GM12878 (cell line): Measurements from ENCODE around the gene TPSB2. TPM values are rescaled to one million over a fixed set of nuclear protein-coding genes. Genes with fewer than 3 reads are reported as not detected.

Experiments
- ATAC-seq: fragments of 200-7000 bp; cut with Tn5 transposase; 3 replicates; pipeline ENCODE4 v1.9.1; 2020; ENCODE audit warnings: mild to moderate bottlenecking, moderate library complexity
- BruUV-seq: library from RNA; stranded (reverse); fragments of 400-500 nt; replicated peaks from 2 replicates; lab custom pipeline; 2021; lab: Mats Ljungman, UMichigan
- CTCF ChIA-PET: fragments of 300-600 bp; sonication (Branson Sonifier 250); formaldehyde crosslinking; extraction: SDS; loops from one replicate; lab custom pipeline; 2021; ENCODE audit warnings: inconsistent platforms; lab: Yijun Ruan, JAX
- POLR2A ChIA-PET: fragments of 350-600 bp; formaldehyde crosslinking; extraction: SDS; loops from one replicate; lab custom pipeline; 2021; ENCODE audit warnings: inconsistent platforms; lab: Charles Lee
- RAD21 ChIA-PET: fragments of 300-600 bp; sonication (Branson Sonifier 250); formaldehyde crosslinking; loops from one replicate; lab custom pipeline; 2023; ENCODE audit warnings: antibody characterized with exemption; ENCODE audit not compliant: unreplicated experiment; lab: Charles Lee
- SMC1A ChIA-PET: fragments of 300-600 bp; sonication (Branson Sonifier 250); formaldehyde crosslinking; loops from one replicate; lab custom pipeline; 2023; ENCODE audit not compliant: unreplicated experiment, uncharacterized antibody; lab: Charles Lee
- DNase-seq: peaks from one replicate; pipeline ENCODE4 v3.0.0-alpha.2; 2011; ENCODE audit warnings: low read depth, low spot score
- FAIRE-seq: peaks from 3 replicates; lab custom pipeline; 2011; peaks lifted over from hg19 to GRCh38; lab: Jason Lieb, UNC
- H2AFZ ChIP-seq: 2 replicates; pipeline ENCODE4 v1.6.0; 2011; ENCODE audit warnings: low read depth, low read length, control low read depth; ENCODE audit not compliant: control insufficient read depth
- H3K27ac ChIP-seq: 2 replicates; pipeline ENCODE4 v1.5.1; 2011; ENCODE audit warnings: control low read depth; ENCODE audit not compliant: control insufficient read depth, insufficient read depth
- H3K27me3 ChIP-seq, 2 experiments: replicated peaks in 1 of 2; 2 replicates each; pipeline versions ENCODE4 v1.6.0 to v1.6.1; 2011; ENCODE audit warnings: low read length in 1 of 2; ENCODE audit not compliant: control insufficient read depth in 2 of 2, insufficient read depth in 2 of 2
- H3K36me3 ChIP-seq, 2 experiments: 2 replicates each; pipeline ENCODE4 v1.5.1; 2011; ENCODE audit warnings: low read length in 1 of 2; ENCODE audit not compliant: control insufficient read depth in 2 of 2, insufficient read depth in 2 of 2
- H3K4me1 ChIP-seq: 2 replicates; pipeline ENCODE4 v1.6.1; 2011; ENCODE audit warnings: mild to moderate bottlenecking, low read length, moderate library complexity, mixed read lengths; ENCODE audit not compliant: control insufficient read depth, insufficient read depth
- H3K4me2 ChIP-seq: 2 replicates; pipeline ENCODE4 v1.6.0; 2011; ENCODE audit warnings: control low read depth; ENCODE audit not compliant: control insufficient read depth, insufficient read depth
- H3K4me3 ChIP-seq: fragments of 200-600 bp; sonication (generic); 2 replicates; pipeline ENCODE4 v1.5.1; 2016
- H3K79me2 ChIP-seq: 2 replicates; pipeline ENCODE4 v1.6.0; 2011; ENCODE audit warnings: low read length; ENCODE audit not compliant: control insufficient read depth, insufficient read depth
- H3K9ac ChIP-seq: 2 replicates; pipeline ENCODE4 v1.8.0; 2011; ENCODE audit warnings: low read length, control low read depth, mixed read lengths; ENCODE audit not compliant: control insufficient read depth, insufficient read depth
- H3K9me3 ChIP-seq: replicated peaks from 3 replicates; pipeline ENCODE4 v1.5.1; 2011; ENCODE audit warnings: mild to moderate bottlenecking, low read length; ENCODE audit not compliant: control insufficient read depth, insufficient read depth
- H4K20me1 ChIP-seq: 2 replicates; pipeline ENCODE4 v1.6.0; 2011; ENCODE audit not compliant: control insufficient read depth, insufficient read depth
- ESRRA ChIP-seq: IDR thresholded peaks from 2 replicates; pipeline ENCODE4 v1.6.1; 2012; ENCODE audit warnings: mild to moderate bottlenecking, low read length, improper control_type of control experiment
- EZH2 ChIP-seq: IDR thresholded peaks from 2 replicates; pipeline ENCODE4 v1.6.1; 2012; ENCODE audit warnings: low read depth, mild to moderate bottlenecking, control low read depth, inconsistent platforms, low read length, borderline replicate concordance; ENCODE audit not compliant: control insufficient read depth
- PRDM15 ChIP-seq: fragments of 450-650 bp; formaldehyde crosslinking; IDR thresholded peaks from 2 replicates; pipeline ENCODE4 v1.4.0; 2020; ENCODE audit warnings: mild to moderate bottlenecking, moderate library complexity
- WGBS: methylation state at CpG from one replicate; pipeline ENCODE4 v1.1.6; 2016; ENCODE audit warnings: low lambda C conversion rate; ENCODE audit not compliant: insufficient replicate concordance, insufficient coverage; ENCODE audit errors: missing lambda C conversion rate; 5-methylcytosine and 5-hydroxymethylcytosine counted together
- in situ Hi-C: fragments of 300-500 bp; cut with MboI; formaldehyde crosslinking; loops from 9 replicates; pipeline ENCODE4 v1.14.3; 2018; ENCODE audit warnings: mixed read lengths
- intact Hi-C: fragments of 100-400 bp; cut with micrococcal nuclease; formaldehyde crosslinking; loops from one replicate; pipeline ENCODE4 v1.14.2; 2022; ENCODE audit not compliant: unreplicated experiment
- polyA plus RNA-seq, 11 experiments: library from polyadenylated mRNA; depleted of rRNA in 4 of 11; unstranded in 6 of 11; stranded (reverse) in 5 of 11; fragments of >200 nt; fragmentation: Nextera tagmentation in 4 of 11; fragmentation: Illumina TruSeq in 1 of 11; extraction: Ambion mirVana in 4 of 11; extraction: Trizol in 1 of 11; gene quantifications; 1 replicate in 1 of 11; 2 replicates in 10 of 11; pipeline versions ENCODE4 v1.2.1 to v1.2.3, GENCODE V29; 2011 to 2016; ENCODE audit warnings: inconsistent platforms in 2 of 11, missing spikeins in 2 of 11, low read depth in 1 of 11
- total RNA-seq, 4 experiments: library from RNA; depleted of rRNA in 3 of 4; stranded (reverse); fragments of >200 nt in 3 of 4; fragmentation: Illumina TruSeq in 1 of 4; extraction: Trizol in 1 of 4; gene quantifications; 2 replicates each; pipeline versions ENCODE4 v1.2.1 to v1.2.3, GENCODE V29; 2013 to 2021
- TF ChIP-seq, protein P1 (sequence below): IDR thresholded peaks from 2 replicates; pipeline ENCODE4 v1.6.1; 2011; ENCODE audit warnings: borderline replicate concordance, low read depth, mild to moderate bottlenecking, moderate library complexity, low read length; ENCODE audit not compliant: insufficient read depth, poor library complexity, severe bottlenecking

TPSB2 gene
- total and polyA plus RNA-seq, 10 of the 15 experiments (the other 5 are each of a cell fraction or from before 2014, with no cell fraction given), result not detected

DNA sequence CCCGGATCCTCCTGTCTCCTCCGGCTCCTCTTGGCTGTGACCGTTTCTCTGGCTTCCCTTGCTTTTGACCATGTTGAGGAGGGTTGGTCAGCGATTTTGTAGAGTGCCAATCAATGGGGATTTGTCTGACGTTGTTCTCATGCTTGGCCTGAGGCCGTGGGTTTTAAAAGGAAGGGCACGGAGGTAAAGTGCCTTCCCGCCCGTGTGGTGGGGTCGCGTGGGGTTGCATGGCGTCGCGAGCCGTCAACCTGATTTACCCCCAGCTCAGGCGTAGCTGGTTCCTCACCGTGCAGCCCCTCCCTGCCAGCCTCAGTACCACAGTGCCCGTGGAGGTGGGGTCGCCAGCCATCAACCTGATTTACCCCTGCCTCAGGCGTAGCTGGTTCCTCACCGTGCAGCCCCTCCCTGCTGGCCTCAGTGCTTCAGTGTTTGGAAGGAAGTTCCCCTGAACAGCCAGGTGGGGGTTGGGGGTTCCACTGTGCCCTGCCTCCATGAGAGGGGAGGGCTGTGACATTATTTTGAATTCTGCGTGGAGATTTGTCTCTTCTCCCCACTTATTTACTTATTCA, 15.6 kb upstream of the TPSB2 start:
- H3K4me2 ChIP-seq, result no peak overlapping the region
- 37% methylated on average over 22 of the region's 22 CpGs for WGBS
- CTCF ChIA-PET, result no interaction called here
- no peaks in the 10 kb centered on the region for H3K36me3 ChIP-seq
- intact Hi-C loops, result no loop called here
- TF ChIP-seq, protein P1, sequence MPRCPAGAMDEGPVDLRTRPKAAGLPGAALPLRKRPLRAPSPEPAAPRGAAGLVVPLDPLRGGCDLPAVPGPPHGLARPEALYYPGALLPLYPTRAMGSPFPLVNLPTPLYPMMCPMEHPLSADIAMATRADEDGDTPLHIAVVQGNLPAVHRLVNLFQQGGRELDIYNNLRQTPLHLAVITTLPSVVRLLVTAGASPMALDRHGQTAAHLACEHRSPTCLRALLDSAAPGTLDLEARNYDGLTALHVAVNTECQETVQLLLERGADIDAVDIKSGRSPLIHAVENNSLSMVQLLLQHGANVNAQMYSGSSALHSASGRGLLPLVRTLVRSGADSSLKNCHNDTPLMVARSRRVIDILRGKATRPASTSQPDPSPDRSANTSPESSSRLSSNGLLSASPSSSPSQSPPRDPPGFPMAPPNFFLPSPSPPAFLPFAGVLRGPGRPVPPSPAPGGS, result no peak
- no peak for TF ChIP-seq PRDM15 (CRISPR knock-in tag)
- TF ChIP-seq ESRRA, result no peak
- TF ChIP-seq EZH2, result no peak
- H3K4me1 ChIP-seq, result no peaks in the 10 kb centered on the region
- no peaks in the 10 kb centered on the region for H3K9me3 ChIP-seq
- no peaks in the 10 kb centered on the region for H4K20me1 ChIP-seq
- RAD21 ChIA-PET, result no interaction called here
- in situ Hi-C loops, result no loop called here
- POLR2A ChIA-PET, result no interaction called here
- SMC1A ChIA-PET, result no interaction called here
- H3K9ac ChIP-seq, result no peak overlapping the region
- H3K27ac ChIP-seq, result no peak overlapping the region
- ATAC-seq (no peak), FAIRE-seq (no peak), DNase-seq (no peak)
- no peaks in the 10 kb centered on the region for H3K79me2 ChIP-seq
- H3K27me3 ChIP-seq, result no peaks in the 10 kb centered on the region
- no peak overlapping the region for H3K4me3 ChIP-seq
- no TSS peak for BruUV-seq
- H2AFZ ChIP-seq, result no peak overlapping the region
